Fibroblast of mammary gland (primary cell): ENCODE results near the gene CLIP4.

ENCODE experiments used
- DNase-seq: peaks from one replicate; pipeline ENCODE4 v3.0.0-alpha.2; 2010; ENCODE audit warnings: low read depth
- H3K4me3 ChIP-seq: 2 replicates; pipeline ENCODE4 v1.5.1; 2011; ENCODE audit warnings: low read depth, mild to moderate bottlenecking, low read length, moderate library complexity; ENCODE audit not compliant: control insufficient read depth
- CTCF ChIP-seq: conservative IDR thresholded peaks from 2 replicates; pipeline ENCODE4 v1.5.1; 2011; ENCODE audit warnings: low read depth, low read length, inconsistent platforms; ENCODE audit not compliant: control insufficient read depth, insufficient read depth

Gene CLIP4

GRCh38 chr2:29215073-29215472, 99.9 kb downstream of the CLIP4 start:
- no peak for DNase-seq
- no peak overlapping the region for H3K4me3 ChIP-seq
- TF ChIP-seq CTCF: no peak

GRCh38 chr2:29215739-29216608, 100.8 kb downstream of the CLIP4 start:
- no peak for TF ChIP-seq CTCF
- no peak for DNase-seq
- H3K4me3 ChIP-seq: no peak overlapping the region

- TF ChIP-seq CTCF: no peak
- H3K4me3 ChIP-seq: no peak overlapping the region
- DNase-seq: no peak
Measured at GRCh38 chr2:29216609-29216909, 101.3 kb downstream of the CLIP4 start.

GRCh38 chr2:29218071-29218470, 102.9 kb downstream of the CLIP4 start:
- H3K4me3 ChIP-seq: no peak overlapping the region
- DNase-seq: no peak
- no peak for TF ChIP-seq CTCF

GRCh38 chr2:29218550-29219125, 103.4 kb downstream of the CLIP4 start:
- no peak overlapping the region for H3K4me3 ChIP-seq
- DNase-seq: no peak
- no peak for TF ChIP-seq CTCF

GRCh38 chr2:29219374-29219773, 104.2 kb downstream of the CLIP4 start:
- no peak for DNase-seq
- no peak overlapping the region for H3K4me3 ChIP-seq
- TF ChIP-seq CTCF: no peak
